Activated CD4-positive, alpha-beta T cell treated with anti-CD3 and anti-CD28 coated beads, Interleukin-2, Interleukin-6, amounts not matched to agents 100 ng/mL and 50 ng/mL, durations not matched to agents 16 hours and 8 hours (primary cell): ENCODE measurements around the gene ITGBL1.

Experiments
- DNase-seq: peaks from one replicate; pipeline ENCODE4 v3.0.0-alpha.2; 2020

ITGBL1 gene

GRCh38 chr13:101452519-101453485 lies at the start of gene ITGBL1:
Gene ITGBL1, plus strand, starts transcription at chr13:101452675. Its CDS starts 159 bp downstream, at chr13:101452834.
- no peak for DNase-seq

GRCh38 chr13:101406791-101407190 lies 45.7 kb upstream of the ITGBL1 start:
- no peak for DNase-seq

DNA sequence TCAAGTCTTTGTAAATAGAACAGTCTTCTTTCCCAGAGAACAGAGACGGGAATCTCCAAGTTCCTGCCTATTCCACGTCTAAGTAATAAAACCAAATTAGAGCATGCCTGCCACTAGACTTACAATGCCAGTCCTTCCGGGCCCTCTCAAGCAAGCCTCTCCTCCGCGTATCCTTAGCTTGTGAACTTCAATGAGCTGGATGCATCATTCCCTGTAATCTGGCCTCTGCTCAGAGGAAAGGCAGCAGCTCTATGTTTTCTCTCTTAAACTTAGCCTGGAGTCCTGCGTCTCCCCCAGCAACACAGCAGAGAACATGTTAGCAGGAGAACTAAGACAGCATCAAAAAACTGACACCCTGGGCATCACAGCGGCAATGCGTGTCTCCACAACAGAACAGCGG lies 44.3 kb upstream of the ITGBL1 start:
- no peak for DNase-seq

DNA sequence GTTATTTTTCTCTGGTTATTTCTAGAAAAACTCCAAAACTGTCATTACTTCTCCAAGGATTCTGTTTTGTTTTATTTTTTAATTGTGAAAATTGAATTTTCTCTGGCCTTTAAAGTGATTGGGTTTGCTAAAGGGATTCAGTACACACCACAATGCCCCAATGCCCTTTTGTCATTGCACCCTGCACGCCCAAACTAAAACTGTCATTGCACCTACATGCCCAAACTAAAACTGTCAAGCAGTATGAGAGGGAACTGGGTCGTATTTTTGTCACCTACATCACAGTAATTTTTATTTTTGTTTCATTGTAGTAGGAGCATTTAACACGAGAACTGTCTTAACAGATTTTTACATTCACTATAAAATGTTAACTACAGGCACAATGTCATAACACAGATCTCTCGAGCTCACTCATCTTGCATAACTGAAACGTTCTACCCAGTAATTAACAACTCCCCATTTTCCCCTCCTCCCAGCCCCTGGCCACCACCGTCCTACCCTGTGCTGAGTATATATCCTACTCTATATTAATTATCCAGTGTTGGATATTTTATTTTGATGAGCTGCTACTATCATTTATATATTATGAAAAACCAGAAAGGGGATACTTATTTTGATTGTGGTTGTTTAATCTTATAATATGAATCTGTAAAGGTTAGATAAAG lies 43.4 kb upstream of the ITGBL1 start:
- DNase-seq, result no peak

DNA sequence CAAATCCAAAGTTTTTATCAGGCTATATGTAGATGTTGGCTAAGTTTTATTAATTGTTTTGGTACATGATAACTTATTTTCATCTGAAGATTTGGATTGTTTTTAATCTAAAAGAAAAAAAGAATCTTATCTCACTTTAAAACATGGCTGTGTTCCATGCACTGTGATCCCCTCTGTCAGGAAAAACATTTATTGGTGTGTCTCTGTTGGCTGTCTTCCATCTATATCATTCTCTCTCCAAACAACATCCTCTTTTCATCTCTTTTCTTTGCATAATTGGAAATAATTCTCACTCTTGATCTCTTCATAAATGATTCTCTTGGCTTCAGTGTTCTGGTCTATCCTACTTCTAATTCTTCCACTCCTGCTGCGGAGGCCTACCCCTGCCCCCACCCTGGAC lies 40.4 kb upstream of the ITGBL1 start:
- no peak for DNase-seq

DNA sequence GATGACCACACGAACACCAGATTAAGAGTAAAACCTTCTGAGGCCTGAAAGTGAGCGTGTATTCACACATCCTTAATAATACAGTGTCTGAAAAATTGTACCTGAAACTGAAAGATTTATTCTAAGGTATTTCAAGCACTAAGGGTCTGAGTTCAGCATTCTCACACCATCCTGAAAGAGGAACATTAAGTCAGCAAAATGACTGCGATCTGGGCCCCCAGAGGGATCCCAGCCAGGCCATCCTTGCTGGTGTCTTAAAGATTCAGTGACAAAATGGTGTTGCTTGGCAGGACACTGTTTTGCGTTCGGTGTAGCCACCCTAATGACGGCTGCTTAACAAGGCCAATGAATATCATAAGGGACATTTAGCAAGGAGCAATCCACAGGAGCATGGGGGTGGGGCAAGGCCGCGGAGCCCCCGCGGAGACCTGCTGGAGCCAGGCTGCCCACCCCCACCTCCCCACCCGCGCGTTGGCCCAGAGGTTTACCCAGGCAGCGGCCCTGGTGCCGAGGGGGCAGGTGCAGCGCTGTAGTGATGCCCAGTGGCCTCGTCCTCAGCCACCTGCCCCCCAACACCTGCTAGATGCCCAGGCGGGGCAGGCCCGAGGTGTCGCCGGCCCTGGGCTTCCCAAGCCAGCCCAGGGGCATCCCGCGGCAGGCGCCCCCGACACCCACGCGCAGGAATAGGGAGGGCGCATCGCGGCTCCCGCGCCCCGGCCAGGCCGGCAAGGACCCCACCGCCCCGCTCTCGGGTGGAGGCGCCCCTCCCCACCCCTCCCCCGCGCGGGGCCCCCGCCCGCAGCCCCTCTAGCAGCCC lies 36.9 kb upstream of the ITGBL1 start:
- DNase-seq, result no peak

DNA sequence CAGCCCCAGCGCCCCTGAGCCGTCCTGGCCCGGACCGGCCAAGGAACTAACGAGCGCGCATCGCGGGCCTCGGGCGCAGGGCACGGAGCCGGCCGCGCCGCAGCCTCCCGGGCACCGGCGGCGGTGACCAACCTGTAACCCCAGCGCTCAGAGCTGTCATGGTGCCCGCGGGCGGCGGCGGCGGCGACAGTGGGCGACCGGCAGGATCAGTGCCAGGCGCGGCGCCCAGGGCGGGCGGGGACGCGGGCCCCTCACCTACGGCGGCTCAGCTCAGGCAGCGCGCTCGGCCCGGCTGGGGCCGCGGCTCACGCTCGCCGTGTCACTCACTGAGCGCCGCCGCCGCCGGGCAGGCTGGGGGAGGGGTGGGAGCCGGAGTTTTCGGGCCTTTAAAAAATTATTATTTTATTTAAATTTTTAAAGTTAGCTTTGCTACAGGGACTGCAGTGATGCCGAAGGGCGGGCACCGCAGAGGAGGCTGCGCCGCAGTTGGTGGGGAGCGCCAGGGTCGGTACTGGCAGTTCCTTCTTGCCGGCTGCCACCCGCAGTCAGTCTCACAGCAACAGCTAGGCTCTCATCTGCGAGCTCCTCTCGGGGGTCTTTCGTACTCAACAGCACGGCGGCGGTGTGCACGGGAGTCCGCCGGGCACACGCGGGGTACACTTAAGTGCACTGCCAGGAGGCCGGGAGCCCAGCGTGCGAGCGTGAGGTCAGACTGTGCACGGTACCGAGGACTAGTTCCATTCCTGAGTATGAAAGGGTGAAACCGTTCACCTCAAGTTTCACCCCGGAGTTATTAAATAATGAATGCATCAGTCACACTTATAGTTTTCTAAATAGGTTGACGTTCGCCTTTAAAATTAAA lies 36.1 kb upstream of the ITGBL1 start, which contains the start of gene NALCN:
NALCN (minus strand) TSS at position 328 of the 862 bp plus-strand sequence. CDS start 17,382 bp downstream, outside the sequence.
- no peak for DNase-seq

DNA sequence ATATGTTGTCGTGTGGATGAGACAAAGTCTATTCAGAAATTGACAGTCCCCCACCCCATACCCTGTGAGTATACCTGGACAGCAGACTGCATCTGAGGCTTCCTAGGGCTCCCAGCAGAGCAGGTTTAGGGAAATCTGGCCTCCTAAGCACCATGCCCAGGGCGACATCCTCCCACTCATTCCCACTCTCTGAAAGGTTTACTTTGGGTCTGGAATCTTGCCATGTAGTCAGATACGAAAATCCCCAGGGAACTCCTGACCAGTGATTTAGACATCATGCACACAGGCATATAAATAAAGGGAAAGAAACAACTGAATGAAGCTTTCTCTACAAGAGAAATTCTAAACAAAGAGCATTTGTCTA lies 35.5 kb upstream of the ITGBL1 start:
- no peak for DNase-seq

GRCh38 chr13:101417501-101417900 lies 35.0 kb upstream of the ITGBL1 start:
- no peak for DNase-seq

- no peak for DNase-seq
Observed at GRCh38 chr13:101423872-101424271, 28.6 kb upstream of the ITGBL1 start.

DNA sequence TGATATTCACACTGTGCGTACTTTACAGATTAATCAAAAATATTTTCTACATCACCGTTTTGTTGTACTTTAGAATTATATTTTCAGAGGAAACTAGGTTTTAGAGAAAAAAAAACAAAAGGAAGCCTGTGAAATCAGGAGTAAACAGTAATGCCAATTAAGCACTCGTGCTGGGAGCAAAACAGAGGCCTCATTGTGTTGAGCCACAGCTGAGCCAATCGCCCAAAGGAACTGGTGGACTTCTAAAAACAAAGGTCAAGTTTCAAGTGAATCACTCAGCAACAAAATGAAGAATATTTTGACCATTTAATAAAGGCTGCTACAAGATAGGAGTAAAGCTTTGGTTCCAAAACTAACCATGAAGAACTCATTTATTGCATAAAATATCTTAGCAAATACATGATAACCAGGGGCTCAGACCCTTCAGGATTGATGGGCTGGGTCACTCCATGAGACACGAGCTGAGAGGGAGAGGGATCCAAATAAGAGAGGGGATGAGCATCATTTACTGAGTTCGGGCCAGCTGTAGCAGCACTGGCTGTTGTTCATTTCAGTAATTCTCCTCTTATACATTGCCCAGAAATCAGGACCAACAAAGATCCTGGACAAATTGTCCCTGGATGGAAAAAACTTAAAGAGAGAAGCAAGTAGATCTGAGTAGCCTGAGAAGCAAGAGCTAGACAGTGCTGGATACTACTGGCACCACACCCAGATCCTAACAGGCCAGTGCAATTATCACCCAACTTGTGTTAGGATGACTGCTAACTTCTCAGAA lies 27.9 kb upstream of the ITGBL1 start:
- DNase-seq, result no peak

- DNase-seq, result no peak
Observed at GRCh38 chr13:101425156-101425471, 27.4 kb upstream of the ITGBL1 start.

GRCh38 chr13:101425623-101426022 lies 26.9 kb upstream of the ITGBL1 start:
- DNase-seq, result no peak

GRCh38 chr13:101429733-101430132 lies 22.7 kb upstream of the ITGBL1 start:
- no peak for DNase-seq

DNA sequence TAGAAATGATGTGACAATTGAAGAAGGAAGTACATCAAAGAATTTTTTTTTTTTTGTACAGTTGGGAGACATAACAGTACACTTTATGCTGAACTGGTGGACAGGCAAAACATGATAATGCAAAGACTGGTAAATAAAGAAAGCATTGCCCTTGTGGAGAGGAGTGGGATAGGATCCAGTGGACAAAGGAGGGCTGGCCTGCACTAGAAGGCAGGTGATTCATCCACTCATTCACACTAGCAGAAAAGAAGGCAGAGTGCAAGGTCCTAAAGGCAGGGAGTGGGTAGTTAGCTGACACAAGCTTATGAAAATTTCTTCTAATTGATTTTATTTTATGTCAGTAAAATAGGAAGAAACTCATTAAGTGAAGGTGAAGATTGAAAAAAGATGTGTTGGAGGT lies 18.6 kb upstream of the ITGBL1 start:
- no peak for DNase-seq

- DNase-seq, result no peak
Observed at GRCh38 chr13:101434486-101434885, 18.0 kb upstream of the ITGBL1 start.

- DNase-seq, result no peak
Observed at GRCh38 chr13:101447852-101448251, 4.6 kb upstream of the ITGBL1 start.

DNA sequence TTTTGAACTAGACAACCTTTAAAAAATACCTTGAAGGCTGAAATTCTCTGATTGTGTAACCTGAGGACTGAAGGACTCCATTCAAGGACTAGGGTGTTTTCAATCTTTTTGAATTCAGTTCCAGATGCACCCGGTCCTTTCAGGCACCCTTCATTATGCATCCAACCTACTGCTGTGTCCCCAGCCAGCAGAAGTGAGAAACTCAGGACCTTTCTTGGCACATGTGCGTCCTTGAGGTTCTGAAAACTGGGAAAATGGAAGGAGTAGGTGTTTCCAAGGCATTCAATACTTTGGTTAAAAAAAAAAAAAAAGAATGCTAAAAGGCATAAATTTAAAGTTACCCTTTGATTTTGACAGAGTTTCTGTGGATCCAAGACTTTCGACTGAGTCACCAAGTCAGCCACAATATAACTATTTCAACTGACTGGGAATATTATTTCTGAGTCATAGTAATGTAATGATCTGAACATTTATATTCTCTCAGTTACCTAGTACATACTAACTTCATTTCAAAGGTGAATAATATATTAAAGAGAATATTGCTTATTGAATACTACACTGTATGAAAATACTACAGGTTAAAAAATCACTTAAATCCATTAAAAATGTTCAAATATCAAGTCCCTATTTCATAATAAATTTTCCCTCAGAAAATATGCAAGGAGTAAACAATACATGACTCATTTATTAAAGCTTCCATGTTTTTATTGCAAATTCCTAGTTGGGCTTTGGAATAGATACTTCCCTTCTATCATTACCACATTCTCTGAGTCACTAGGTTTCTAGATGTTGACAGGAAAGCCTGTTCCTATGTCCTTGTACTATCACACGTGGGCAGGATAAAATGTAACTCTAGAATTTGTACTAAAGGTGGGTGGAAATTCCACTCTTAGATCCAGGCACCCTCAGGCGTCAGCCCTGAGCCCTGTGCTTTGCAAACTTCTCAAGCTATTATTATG lies 2.4 kb upstream of the ITGBL1 start:
- no peak for DNase-seq

DNA sequence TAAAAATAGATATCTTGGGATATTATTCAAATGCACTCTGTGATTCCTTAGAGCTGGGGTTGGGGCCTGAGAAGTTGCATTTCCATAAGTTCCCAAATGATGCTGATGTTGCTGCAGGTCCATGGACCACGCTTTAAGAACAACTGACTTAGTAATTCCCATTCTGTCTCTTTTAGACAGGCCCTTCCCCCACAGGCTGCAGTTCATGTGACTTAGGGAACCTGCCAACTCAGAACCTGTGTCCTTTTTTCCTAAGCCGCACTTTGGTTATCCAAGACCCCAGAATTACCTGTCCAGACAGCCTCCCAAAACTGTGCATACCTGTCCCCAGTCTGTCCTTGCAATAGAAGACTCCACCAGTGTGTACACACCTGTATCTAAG lies 1.7 kb upstream of the ITGBL1 start:
- DNase-seq, result no peak

GRCh38 chr13:101451641-101452040 lies 834 bp upstream of the ITGBL1 start:
- DNase-seq, result no peak
